Activated CD4-positive, alpha-beta memory T cell treated with anti-CD3 and anti-CD28 coated beads, Interleukin-2, amount 10 ng/mL, durations not matched to agents 7 days and 5 days (primary cell): Measurements from ENCODE around the gene BMPER. TPM values are rescaled to one million over a fixed set of nuclear protein-coding genes. Genes with fewer than 3 reads are reported as not detected.

Source experiments
- CTCF ChIA-PET: fragments of 350-600 bp; sonication (Branson Sonifier 250); formaldehyde crosslinking; loops from one replicate; lab custom pipeline; 2021; ENCODE audit warnings: antibody characterized with exemption, inconsistent platforms; lab: Charles Lee
- POLR2A ChIA-PET: fragments of 350-600 bp; sonication (Branson Sonifier 250); formaldehyde crosslinking; loops from one replicate; lab custom pipeline; 2021; ENCODE audit warnings: antibody characterized with exemption; lab: Charles Lee
- DNase-seq: peaks from one replicate; pipeline ENCODE4 v3.0.0-alpha.2; 2020
- H3K27ac Mint-ChIP-seq: one replicate; pipeline ENCODE4 v1.8.0; 2021; ENCODE audit warnings: mild to moderate bottlenecking, mixed read lengths
- H3K27me3 Mint-ChIP-seq: one replicate; pipeline ENCODE4 v1.8.0; 2021; ENCODE audit warnings: mixed read lengths
- H3K36me3 Mint-ChIP-seq: one replicate; pipeline ENCODE4 v1.8.0; 2021; ENCODE audit warnings: low read depth, mixed read lengths
- H3K4me1 Mint-ChIP-seq: one replicate; pipeline ENCODE4 v1.8.0; 2021; ENCODE audit warnings: mixed read lengths
- H3K4me3 Mint-ChIP-seq: one replicate; pipeline ENCODE4 v1.8.0; 2021; ENCODE audit warnings: mild to moderate bottlenecking, mixed read lengths
- H3K9me3 Mint-ChIP-seq: one replicate; pipeline ENCODE4 v1.8.0; 2021; ENCODE audit warnings: mixed read lengths
- total RNA-seq, 2 experiments: library from RNA; stranded (reverse); gene quantifications; one replicate each; pipeline ENCODE4 v1.2.3, GENCODE V29; 2021

The BMPER gene
- total RNA-seq, 2 experiments from 2014 or later = not detected

DNA sequence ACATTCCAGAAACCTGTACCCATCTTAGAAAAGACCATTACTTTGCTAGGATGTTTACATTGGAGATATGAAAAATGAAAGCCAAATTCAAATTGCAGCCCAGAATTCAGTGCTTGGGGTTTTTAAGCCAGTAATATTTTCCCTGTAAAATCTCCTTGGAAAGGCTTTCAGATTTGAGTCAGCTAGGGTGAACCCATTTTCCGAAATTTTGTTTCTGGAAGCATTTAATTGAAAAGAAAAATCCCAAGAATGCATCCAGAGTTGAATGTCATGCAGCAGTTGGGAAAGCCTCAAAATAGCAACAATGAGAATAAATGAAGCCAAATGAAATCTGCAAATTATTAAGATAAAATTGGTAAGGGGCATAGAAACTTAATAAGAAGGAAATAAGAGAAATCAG lies 106.4 kb downstream of the BMPER start:
- no peak overlapping the region for H3K4me3 Mint-ChIP-seq
- H3K27me3 Mint-ChIP-seq = no peaks in the 10 kb centered on the region

DNA sequence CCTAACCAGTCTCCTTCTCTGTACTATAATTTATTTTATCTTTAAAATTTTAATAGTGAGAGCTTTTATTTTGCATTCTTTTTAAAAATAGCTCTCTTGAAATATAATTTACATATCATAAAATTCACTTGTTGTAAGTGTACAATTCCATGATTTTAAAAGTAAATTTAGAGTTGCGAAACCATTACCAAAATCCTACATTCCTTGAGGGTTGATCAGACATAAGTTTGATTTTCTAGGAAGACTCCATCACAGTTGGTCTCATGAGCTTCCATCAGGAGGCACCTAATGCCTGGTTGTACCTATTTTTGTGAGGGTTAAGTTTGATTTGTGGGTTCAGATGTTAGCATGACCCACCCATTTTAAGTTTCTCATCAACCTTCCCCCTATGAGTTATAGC lies 108.1 kb downstream of the BMPER start:
- ChIA-PET POLR2A (no interaction called here), CTCF (no interaction called here)
- H3K4me1 Mint-ChIP-seq = no peaks in the 10 kb centered on the region
- DNase-seq = no peak
- H3K27me3 Mint-ChIP-seq = no peaks in the 10 kb centered on the region
- no peaks in the 10 kb centered on the region for H3K9me3 Mint-ChIP-seq
- no peak overlapping the region for H3K27ac Mint-ChIP-seq
- no peaks in the 10 kb centered on the region for H3K36me3 Mint-ChIP-seq
- no peak overlapping the region for H3K4me3 Mint-ChIP-seq

More for the DNA sequence above, 106.4 kb downstream of the BMPER start:
- no peaks in the 10 kb centered on the region for H3K36me3 Mint-ChIP-seq
- H3K4me1 Mint-ChIP-seq = no peaks in the 10 kb centered on the region
- no peaks in the 10 kb centered on the region for H3K9me3 Mint-ChIP-seq
- no peak for DNase-seq
- ChIA-PET POLR2A (no interaction called here), CTCF (no interaction called here)
- H3K27ac Mint-ChIP-seq = no peak overlapping the region

DNA sequence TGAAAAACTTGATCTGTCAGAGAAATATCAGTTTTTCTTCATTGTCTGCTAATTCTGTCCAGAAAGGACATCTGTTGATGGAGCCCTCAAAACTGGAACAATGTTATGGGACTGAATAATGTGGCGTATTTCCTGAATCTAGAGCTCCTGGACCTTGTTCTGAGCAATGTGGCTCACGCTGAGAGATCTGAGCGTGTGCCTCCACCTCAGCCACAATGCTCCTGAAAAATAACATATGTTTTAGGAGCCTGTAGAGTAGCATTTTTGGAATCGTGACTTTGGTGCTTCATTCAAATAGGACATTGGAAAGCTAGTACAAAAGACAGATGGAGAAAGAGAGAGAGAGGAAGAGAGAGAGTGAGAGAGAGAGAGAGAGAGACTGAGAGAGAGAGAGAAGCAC lies 110.3 kb downstream of the BMPER start:
- no peaks in the 10 kb centered on the region for H3K4me1 Mint-ChIP-seq
- ChIA-PET CTCF (no interaction called here), POLR2A (no interaction called here)
- no peak overlapping the region for H3K4me3 Mint-ChIP-seq
- H3K27me3 Mint-ChIP-seq = no peaks in the 10 kb centered on the region
- no peaks in the 10 kb centered on the region for H3K9me3 Mint-ChIP-seq
- DNase-seq = no peak
- no peaks in the 10 kb centered on the region for H3K36me3 Mint-ChIP-seq
- no peak overlapping the region for H3K27ac Mint-ChIP-seq

DNA sequence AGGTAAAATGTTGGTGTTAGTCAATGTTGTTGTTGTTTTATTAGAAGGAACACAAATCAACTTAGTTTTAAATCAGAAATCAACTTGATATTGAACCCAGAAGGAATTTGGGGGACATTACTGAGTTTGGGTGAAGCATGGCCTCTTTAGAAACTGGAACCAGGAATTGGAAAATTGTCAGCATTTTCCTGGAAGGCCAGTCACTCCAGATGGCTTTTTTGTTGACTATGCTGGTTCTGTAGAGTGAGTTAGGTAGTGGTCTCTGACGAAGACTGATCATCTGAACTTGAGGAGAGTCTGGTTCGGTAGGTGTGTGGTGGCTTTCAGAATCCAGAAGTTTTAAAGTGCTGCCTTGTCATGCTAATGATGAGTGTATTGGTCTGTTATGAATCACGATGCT lies 111.5 kb downstream of the BMPER start:
- Mint-ChIP-seq H3K36me3 (no peaks in the 10 kb centered on the region), H3K4me1 (no peaks in the 10 kb centered on the region), H3K27me3 (no peaks in the 10 kb centered on the region), H3K27ac (no peak overlapping the region), H3K9me3 (no peaks in the 10 kb centered on the region), H3K4me3 (no peak overlapping the region)
- DNase-seq = no peak
- CTCF ChIA-PET = no interaction called here
- POLR2A ChIA-PET = no interaction called here

DNA sequence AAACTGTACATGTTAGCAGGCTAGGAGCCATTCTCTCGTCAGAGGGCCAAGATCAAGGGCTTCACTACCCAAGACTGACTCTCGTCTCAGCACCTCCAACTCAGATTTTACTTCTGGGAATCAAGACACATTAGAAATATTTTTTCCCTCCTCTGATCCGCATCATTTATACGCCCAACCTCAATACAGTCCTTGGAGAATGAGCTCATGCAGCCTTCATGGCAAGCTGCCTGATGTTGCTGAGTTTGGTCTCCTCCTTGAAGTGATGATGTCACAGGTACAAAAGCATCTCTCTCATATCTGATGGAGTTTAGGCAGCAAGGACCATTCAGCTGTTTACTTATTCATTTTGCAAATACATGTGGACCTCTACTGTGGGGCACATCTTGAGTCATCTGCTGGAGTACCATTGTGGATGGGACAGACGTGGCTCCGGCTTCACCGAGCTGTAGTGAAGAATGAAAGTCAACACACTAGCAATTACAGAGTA lies 114.0 kb downstream of the BMPER start:
- ChIA-PET CTCF (no interaction called here), POLR2A (no interaction called here)
- no peak for DNase-seq
- Mint-ChIP-seq H3K9me3 (no peaks in the 10 kb centered on the region), H3K4me1 (no peaks in the 10 kb centered on the region), H3K27me3 (no peaks in the 10 kb centered on the region), H3K36me3 (no peaks in the 10 kb centered on the region), H3K27ac (no peak overlapping the region), H3K4me3 (no peak overlapping the region)

DNA sequence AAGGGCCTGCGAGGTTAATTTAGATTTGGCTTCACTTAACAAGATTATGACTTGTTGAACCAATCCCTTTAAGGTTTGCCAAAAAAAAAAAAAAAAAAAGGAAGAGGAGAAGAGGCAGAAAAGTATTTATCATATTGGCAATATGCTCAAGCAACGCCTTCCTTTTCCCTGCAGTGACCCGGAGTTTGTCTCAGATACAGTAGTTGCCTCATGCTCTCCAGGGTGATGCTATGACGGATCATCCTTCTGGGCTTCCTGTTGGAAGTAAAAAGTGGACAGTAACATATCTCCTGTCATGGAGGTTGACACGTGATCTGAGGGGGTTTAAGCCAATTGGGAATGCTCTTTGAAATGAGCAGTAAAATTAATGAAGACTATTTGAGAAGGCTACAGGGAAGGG lies 117.3 kb downstream of the BMPER start:
- POLR2A ChIA-PET = no interaction called here
- Mint-ChIP-seq H3K9me3 (no peaks in the 10 kb centered on the region), H3K27me3 (peaks cover 2% of the 10 kb centered on the region), H3K36me3 (no peaks in the 10 kb centered on the region), H3K4me1 (no peaks in the 10 kb centered on the region), H3K4me3 (no peak overlapping the region), H3K27ac (no peak overlapping the region)
- no peak for DNase-seq
- CTCF ChIA-PET = no interaction called here

DNA sequence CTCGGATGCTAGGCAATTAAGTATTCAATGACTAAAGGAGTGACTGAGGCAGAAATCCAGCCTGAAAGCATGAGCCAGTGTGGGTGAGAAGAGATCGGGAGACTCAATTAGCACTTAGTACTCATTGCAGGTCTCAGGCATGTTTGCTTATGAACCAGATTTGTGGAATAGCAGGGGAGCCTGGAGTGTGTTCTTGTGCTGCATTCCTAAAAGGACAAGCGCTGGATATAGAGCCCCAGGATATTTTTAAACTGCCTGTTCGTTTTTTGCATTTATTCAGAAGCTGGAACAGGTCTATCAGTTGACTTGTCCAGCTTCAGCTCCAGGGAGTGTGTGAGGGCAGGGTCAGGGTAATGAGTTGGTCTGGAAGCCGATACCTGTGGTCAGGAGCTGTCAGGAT lies 120.3 kb downstream of the BMPER start:
- no peak overlapping the region for H3K4me3 Mint-ChIP-seq
- DNase-seq = no peak
- H3K27me3 Mint-ChIP-seq = peaks cover 2% of the 10 kb centered on the region
- no peaks in the 10 kb centered on the region for H3K4me1 Mint-ChIP-seq
- CTCF ChIA-PET = interaction anchor here (1.1 kb wide), 1 partner anchor 12 kb away, joined by 3 read pairs; no protein-coding TSS in a partner anchor
- POLR2A ChIA-PET = no interaction called here
- H3K27ac Mint-ChIP-seq = no peak overlapping the region
- no peaks in the 10 kb centered on the region for H3K9me3 Mint-ChIP-seq
- H3K36me3 Mint-ChIP-seq = no peaks in the 10 kb centered on the region

DNA sequence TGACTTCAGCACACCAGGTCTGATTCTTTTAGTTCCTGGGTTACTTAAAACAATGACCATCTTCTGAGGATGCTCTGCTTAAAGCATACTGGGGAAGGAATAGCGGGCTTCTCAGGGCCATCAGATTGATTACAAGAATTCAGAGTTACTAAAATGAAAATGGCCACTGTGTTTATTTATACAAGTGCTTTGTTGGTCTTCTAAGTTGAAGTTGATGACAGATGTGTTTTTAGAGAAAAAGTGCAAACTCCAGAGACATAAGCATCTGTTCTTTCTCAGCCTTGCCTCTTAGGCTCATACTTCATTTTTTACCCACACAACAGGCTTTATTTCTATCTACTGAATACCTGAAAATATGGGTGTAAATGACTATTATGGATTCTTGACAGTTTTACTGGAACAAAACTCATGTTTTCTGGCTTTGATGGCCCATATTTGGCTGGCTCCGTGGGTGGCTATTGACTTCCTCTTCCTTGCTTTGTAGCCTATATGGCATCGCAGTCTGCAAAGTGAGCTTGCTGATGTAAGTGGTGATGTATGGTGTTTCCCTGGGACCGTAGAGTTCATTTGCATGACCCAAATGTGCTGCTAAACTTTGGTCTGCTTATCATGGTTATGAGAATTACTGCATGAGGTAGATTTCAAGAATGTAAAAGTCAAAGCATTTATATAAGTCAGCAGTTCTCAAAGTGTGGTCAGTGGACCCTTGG lies 121.3 kb downstream of the BMPER start:
- H3K27me3 Mint-ChIP-seq = peaks cover 2% of the 10 kb centered on the region
- no peak overlapping the region for H3K27ac Mint-ChIP-seq
- ChIA-PET CTCF (no interaction called here), POLR2A (no interaction called here)
- no peaks in the 10 kb centered on the region for H3K4me1 Mint-ChIP-seq
- no peak overlapping the region for H3K4me3 Mint-ChIP-seq
- H3K9me3 Mint-ChIP-seq = no peaks in the 10 kb centered on the region
- DNase-seq = no peak
- H3K36me3 Mint-ChIP-seq = no peaks in the 10 kb centered on the region

DNA sequence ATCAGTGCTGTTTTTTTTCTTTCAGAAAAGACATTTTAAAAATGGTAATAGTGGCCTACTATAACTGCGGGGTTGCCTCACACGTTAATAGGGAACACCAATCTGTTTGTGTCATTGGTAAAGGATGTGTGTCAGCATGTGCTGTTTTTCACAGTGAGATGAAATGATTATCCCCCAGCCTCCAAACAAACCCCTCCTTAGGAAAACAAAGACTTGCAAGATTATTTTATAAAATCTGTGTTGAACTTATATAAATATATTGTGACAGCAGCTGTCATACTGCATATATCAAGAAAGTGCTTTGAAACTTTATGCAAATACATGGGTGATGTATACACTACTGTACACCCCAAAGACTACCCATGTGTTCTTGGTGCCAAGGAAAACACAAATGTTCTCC lies 125.8 kb downstream of the BMPER start:
- Mint-ChIP-seq H3K36me3 (no peaks in the 10 kb centered on the region), H3K9me3 (no peaks in the 10 kb centered on the region), H3K4me3 (no peak overlapping the region), H3K27ac (no peak overlapping the region), H3K4me1 (no peaks in the 10 kb centered on the region), H3K27me3 (peaks cover 2% of the 10 kb centered on the region)
- ChIA-PET CTCF (no interaction called here), POLR2A (no interaction called here)
- no peak for DNase-seq

DNA sequence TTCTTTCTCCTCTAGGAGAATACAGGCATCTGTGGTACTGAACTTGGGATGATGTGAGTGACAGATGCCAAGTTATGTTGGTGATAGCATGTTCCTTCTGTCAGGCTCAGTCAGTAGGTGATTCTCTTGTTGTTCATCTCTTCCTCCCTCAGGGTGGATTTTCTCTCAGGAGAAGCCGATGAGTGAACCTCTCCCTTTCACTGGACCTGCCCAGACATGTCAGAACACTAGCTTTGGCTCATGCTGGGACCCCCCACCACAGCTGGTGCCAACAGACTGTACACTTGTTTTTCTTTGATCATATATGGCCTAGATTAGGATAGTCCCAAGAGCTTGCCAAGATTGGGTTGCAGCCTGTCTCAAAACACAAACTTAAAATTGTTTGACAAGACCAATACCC lies 129.4 kb downstream of the BMPER start:
- ChIA-PET CTCF (no interaction called here), POLR2A (no interaction called here)
- Mint-ChIP-seq H3K27me3 (no peaks in the 10 kb centered on the region), H3K9me3 (no peaks in the 10 kb centered on the region), H3K4me3 (no peak overlapping the region), H3K4me1 (no peaks in the 10 kb centered on the region), H3K27ac (no peak overlapping the region), H3K36me3 (no peaks in the 10 kb centered on the region)
- no peak for DNase-seq

DNA sequence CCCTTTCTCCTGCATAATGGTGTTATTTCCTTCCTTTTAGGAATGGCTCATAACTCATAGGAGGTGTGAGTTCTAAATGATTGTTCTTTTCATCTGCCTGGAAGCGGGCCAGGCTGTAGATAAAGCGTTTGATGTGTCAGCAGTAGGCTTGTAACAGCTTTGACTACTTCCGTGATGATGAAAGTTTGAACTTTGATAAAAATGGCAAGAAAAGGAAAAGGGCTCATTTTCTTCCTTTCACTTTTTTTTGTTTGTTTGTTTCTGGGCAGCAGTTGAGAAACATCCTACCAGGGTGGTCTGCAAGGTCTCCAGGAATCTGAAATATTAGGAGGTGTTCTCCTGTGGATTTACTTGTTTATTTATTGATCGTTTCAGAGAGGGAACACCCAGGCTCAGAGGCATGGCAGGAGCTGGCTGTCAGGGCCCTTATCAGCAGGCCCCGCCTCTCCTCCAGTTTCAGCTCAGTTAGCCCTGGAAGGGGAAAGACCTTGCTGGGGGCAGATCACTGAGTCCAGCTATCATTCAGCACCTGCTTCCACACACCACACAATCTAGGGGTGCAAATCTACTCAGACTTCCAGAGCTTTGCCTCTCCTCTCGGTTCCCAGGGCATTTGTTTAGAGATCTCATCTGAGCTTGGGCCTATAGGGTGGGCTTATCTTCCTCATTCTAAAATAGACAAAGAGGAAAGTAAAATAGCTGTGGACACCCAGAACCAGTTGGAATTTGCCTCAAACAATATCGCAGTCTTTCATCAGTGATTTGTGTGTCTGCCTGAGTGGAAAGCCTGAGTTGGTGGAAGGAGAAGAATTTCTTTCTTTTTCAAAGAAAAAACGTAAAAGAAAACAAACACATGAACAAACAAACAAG lies 130.9 kb downstream of the BMPER start:
- ChIA-PET CTCF (no interaction called here), POLR2A (no interaction called here)
- Mint-ChIP-seq H3K36me3 (no peaks in the 10 kb centered on the region), H3K4me1 (no peaks in the 10 kb centered on the region), H3K27ac (no peak overlapping the region), H3K4me3 (no peak overlapping the region), H3K27me3 (no peaks in the 10 kb centered on the region), H3K9me3 (no peaks in the 10 kb centered on the region)
- DNase-seq = no peak

DNA sequence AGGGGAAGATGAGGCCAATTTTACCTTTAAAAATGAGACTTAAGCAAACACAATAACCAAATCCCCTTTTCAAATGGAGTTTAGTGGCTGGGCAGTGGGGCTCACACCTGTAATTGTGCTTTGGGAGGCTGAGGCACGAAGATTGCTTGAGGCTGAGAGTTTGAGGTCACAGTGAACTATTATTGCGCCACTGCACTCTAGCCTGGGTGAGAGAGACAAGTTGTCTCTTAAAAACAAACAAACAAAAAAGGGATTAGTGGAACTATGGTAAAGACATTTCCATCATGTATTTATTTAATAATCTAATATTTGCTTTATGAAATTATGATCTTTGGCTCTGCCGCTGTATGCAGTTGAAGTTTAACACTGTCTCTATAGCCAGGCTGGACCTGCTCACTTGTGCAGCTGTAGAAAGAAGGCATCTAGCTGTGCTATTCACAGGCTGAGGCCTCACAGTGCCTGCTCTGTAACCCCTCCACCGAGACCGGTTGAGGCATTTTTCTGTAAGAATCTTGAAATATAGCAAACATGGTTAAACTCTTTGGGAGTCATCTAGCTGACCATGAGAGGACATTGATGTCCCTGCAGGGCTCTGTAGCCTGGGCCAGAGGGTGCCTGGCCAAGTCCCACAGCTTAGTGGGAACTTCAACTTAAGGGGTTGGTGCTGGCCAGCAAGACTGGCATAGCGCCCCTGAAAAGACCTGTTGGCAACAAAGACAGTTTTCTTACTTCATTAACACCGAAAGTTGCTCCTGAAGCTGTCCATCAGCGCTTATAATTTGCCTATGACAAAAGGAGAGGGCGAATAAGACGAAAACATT lies 131.8 kb downstream of the BMPER start:
- CTCF ChIA-PET = no interaction called here
- no peak overlapping the region for H3K27ac Mint-ChIP-seq
- H3K4me1 Mint-ChIP-seq = no peaks in the 10 kb centered on the region
- POLR2A ChIA-PET = no interaction called here
- H3K9me3 Mint-ChIP-seq = no peaks in the 10 kb centered on the region
- H3K36me3 Mint-ChIP-seq = no peaks in the 10 kb centered on the region
- no peak for DNase-seq
- no peak overlapping the region for H3K4me3 Mint-ChIP-seq
- no peaks in the 10 kb centered on the region for H3K27me3 Mint-ChIP-seq

DNA sequence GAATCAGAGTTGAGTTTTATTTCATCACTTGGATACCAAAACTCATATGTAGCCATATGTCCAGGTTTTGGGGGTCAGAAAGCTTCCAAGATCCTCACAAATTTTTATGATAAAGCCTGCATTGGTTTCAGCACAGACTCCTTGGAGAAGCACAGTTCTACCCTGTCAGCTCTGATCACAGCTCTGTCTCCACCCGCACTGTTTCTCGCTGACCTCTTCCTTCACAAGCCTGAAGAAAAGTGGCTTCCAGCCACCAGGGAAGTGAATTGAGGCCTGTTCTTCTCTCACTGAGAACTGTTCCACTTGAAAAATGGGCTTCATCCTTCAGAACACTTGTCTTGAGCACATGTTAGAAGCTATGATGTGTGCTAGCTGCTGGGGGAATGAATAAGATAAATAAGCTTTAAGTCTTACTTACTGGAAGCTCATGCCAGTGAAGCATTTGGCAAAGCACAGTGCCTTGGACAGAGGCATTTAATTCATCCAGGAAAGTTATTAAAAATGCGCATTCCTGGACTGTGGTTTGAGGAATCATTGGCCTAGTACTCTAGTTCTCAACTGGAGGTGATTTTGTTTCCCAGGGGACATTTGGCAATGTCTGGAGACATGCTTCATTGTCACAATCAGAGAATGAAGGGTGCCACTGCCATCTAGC lies 133.6 kb downstream of the BMPER start:
- no peaks in the 10 kb centered on the region for H3K9me3 Mint-ChIP-seq
- no peaks in the 10 kb centered on the region for H3K27me3 Mint-ChIP-seq
- POLR2A ChIA-PET = no interaction called here
- H3K4me3 Mint-ChIP-seq = no peak overlapping the region
- no peak overlapping the region for H3K27ac Mint-ChIP-seq
- CTCF ChIA-PET = no interaction called here
- H3K36me3 Mint-ChIP-seq = no peaks in the 10 kb centered on the region
- H3K4me1 Mint-ChIP-seq = no peaks in the 10 kb centered on the region
- DNase-seq = no peak
